Measurements from ENCODE around the gene CFTR. TPM values are rescaled to one million over a fixed set of nuclear protein-coding genes. Genes with fewer than 3 reads are reported as not detected.

The CFTR gene
- total RNA-seq, 3 donors from 2014 or later (not counting 1 experiment from before 2014, with no cell fraction given): not detected

GRCh38 chr7:117675497-117676435, 195.9 kb downstream of the CFTR start:
- H3K36me3 Mint-ChIP-seq: no peaks in the 10 kb centered on the region
- no peak overlapping the region for H3K4me3 Mint-ChIP-seq
- H3K27me3 Mint-ChIP-seq (ENCODE audit: low read depth in 2 of 2): no peaks in the 10 kb centered on the region
- DNase-seq (no peak), ATAC-seq (no peak)
- no peak overlapping the region for H3K27ac ChIP-seq (ENCODE audit: low read length)
- H3K4me1 Mint-ChIP-seq: no peaks in the 10 kb centered on the region
- no peak for TF ChIP-seq CTCF (IDR thresholded peaks at IDR 0.05)
- no peak overlapping the region for H3K27ac Mint-ChIP-seq
- H3K27me3 ChIP-seq (ENCODE audit: control insufficient read depth, insufficient read depth, low read length): no peaks in the 10 kb centered on the region
- H3K9me3 ChIP-seq (ENCODE audit: control insufficient read depth, insufficient read depth, low read length): no peaks in the 10 kb centered on the region
- peaks cover 0 to under 1% of the 10 kb centered on the region in 2 donors for H3K9me3 Mint-ChIP-seq
- H3K4me1 ChIP-seq (ENCODE audit: control insufficient read depth, insufficient read depth, low read length): no peaks in the 10 kb centered on the region
- H3K36me3 ChIP-seq (ENCODE audit: control insufficient read depth, insufficient read depth, low read length): no peaks in the 10 kb centered on the region
- H3K4me3 ChIP-seq (ENCODE audit: low read length): no peak overlapping the region
- WGBS (ENCODE audit: insufficient coverage): 88% methylated on average over 3 of the region's 3 CpGs
- intact Hi-C loops (cut with micrococcal nuclease): no loop called here

GRCh38 chr7:117679120-117679519, 199.3 kb downstream of the CFTR start:
- Mint-ChIP-seq H3K9me3 (no peaks in the 10 kb centered on the region), H3K4me1 (no peaks in the 10 kb centered on the region), H3K27ac (no peak overlapping the region), H3K36me3 (no peaks in the 10 kb centered on the region), H3K27me3 (ENCODE audit: low read depth in 2 of 2) (no peaks in the 10 kb centered on the region), H3K4me3 (no peak overlapping the region)
- no peaks in the 10 kb centered on the region for H3K9me3 ChIP-seq (ENCODE audit: control insufficient read depth, insufficient read depth, low read length)
- WGBS (ENCODE audit: insufficient coverage): 87% methylated on average over 3 of the region's 3 CpGs
- H3K36me3 ChIP-seq (ENCODE audit: control insufficient read depth, insufficient read depth, low read length): no peaks in the 10 kb centered on the region
- no peaks in the 10 kb centered on the region for H3K4me1 ChIP-seq (ENCODE audit: control insufficient read depth, insufficient read depth, low read length)
- TF ChIP-seq CTCF (IDR thresholded peaks at IDR 0.05): no peak
- ATAC-seq (no peak), DNase-seq (no peak)
- intact Hi-C loops (cut with micrococcal nuclease): no loop called here
- no peak overlapping the region for H3K27ac ChIP-seq (ENCODE audit: low read length)
- H3K27me3 ChIP-seq (ENCODE audit: control insufficient read depth, insufficient read depth, low read length): no peaks in the 10 kb centered on the region
- no peak overlapping the region for H3K4me3 ChIP-seq (ENCODE audit: low read length)

GRCh38 chr7:117682681-117683385, 203.0 kb downstream of the CFTR start:
- H3K27me3 Mint-ChIP-seq (ENCODE audit: low read depth in 2 of 2): no peaks in the 10 kb centered on the region
- intact Hi-C loops (cut with micrococcal nuclease): no loop called here
- no peaks in the 10 kb centered on the region for H3K9me3 Mint-ChIP-seq
- no peak overlapping the region for H3K27ac Mint-ChIP-seq
- Histone ChIP-seq H3K4me3 (ENCODE audit: low read length) (no peak overlapping the region), H3K9me3 (ENCODE audit: control insufficient read depth, insufficient read depth, low read length) (no peaks in the 10 kb centered on the region), H3K27me3 (ENCODE audit: control insufficient read depth, insufficient read depth, low read length) (no peaks in the 10 kb centered on the region), H3K27ac (ENCODE audit: low read length) (no peak overlapping the region), H3K36me3 (ENCODE audit: control insufficient read depth, insufficient read depth, low read length) (no peaks in the 10 kb centered on the region), H3K4me1 (ENCODE audit: control insufficient read depth, insufficient read depth, low read length) (no peaks in the 10 kb centered on the region)
- no peak for DNase-seq
- no peak overlapping the region for H3K4me3 Mint-ChIP-seq
- ATAC-seq: no peak
- no peaks in the 10 kb centered on the region for H3K4me1 Mint-ChIP-seq
- no peak for TF ChIP-seq CTCF (IDR thresholded peaks at IDR 0.05)
- WGBS (ENCODE audit: insufficient coverage): 70% methylated on average over 2 of the region's 5 CpGs
- no peaks in the 10 kb centered on the region for H3K36me3 Mint-ChIP-seq

Data from natural killer cell (primary cell).